PC-3 (cell line): ENCODE data around the gene CCIN. TPM values are rescaled to one million over a fixed set of nuclear protein-coding genes. Genes with fewer than 3 reads are reported as not detected.

ENCODE experiments used
- ATAC-seq: fragments of 200-7000 bp; cut with Tn5 transposase; 2 replicates; pipeline ENCODE4 v1.9.1; 2020; ENCODE audit warnings: mild to moderate bottlenecking, moderate library complexity
- BruUV-seq: library from RNA; stranded (reverse); fragments of 400-500 nt; replicated peaks from 2 replicates; lab custom pipeline; 2021; lab: Mats Ljungman, UMichigan
- CTCF ChIA-PET: fragments of 300-600 bp; sonication (Branson Sonifier 250); formaldehyde crosslinking; loops from one replicate; lab custom pipeline; 2022; ENCODE audit warnings: antibody characterized with exemption; lab: Charles Lee
- POLR2A ChIA-PET: fragments of 300-600 bp; sonication (Branson Sonifier 250); formaldehyde crosslinking; loops from one replicate; lab custom pipeline; 2022; ENCODE audit warnings: antibody characterized with exemption; ENCODE audit not compliant: unreplicated experiment; lab: Charles Lee
- DNase-seq: peaks from one replicate; pipeline ENCODE4 v3.0.0-alpha.2; 2015
- H2AFZ ChIP-seq: fragments of 300-600 bp; sonication (generic); 2 replicates; pipeline ENCODE4 v1.6.0; 2016; ENCODE audit warnings: antibody characterized with exemption, low read length
- H3F3A ChIP-seq: fragments of 300-600 bp; sonication (generic); one replicate; pipeline ENCODE4 v1.6.0; 2017; ENCODE audit warnings: antibody characterized with exemption, low read length, control low read depth, mild to moderate bottlenecking; ENCODE audit not compliant: unreplicated experiment
- H3K27ac ChIP-seq: fragments of 300-600 bp; sonication (generic); 2 replicates; pipeline ENCODE4 v1.5.1; 2016; ENCODE audit warnings: mild to moderate bottlenecking, low read length
- H3K27me3 ChIP-seq: fragments of 300-600 bp; sonication (generic); 2 replicates; pipeline ENCODE4 v1.6.1; 2016; ENCODE audit warnings: low read length, mixed read lengths
- H3K36me3 ChIP-seq: fragments of 300-600 bp; sonication (generic); 2 replicates; pipeline ENCODE4 v1.6.1; 2016; ENCODE audit warnings: low read depth, mixed run types, low read length, mixed read lengths
- H3K4me1 ChIP-seq: fragments of 300-600 bp; sonication (generic); 2 replicates; pipeline ENCODE4 v1.5.1; 2016; ENCODE audit warnings: low read length; ENCODE audit not compliant: insufficient read depth
- H3K4me2 ChIP-seq: fragments of 300-600 bp; sonication (generic); 2 replicates; pipeline ENCODE4 v1.6.0; 2016; ENCODE audit warnings: low read length
- H3K4me3 ChIP-seq: fragments of 300-600 bp; sonication (generic); 2 replicates; pipeline ENCODE4 v1.5.1; 2016; ENCODE audit warnings: mild to moderate bottlenecking, low read length, mixed read lengths
- H3K79me2 ChIP-seq: fragments of 300-600 bp; sonication (generic); 2 replicates; pipeline ENCODE4 v1.6.1; 2017; ENCODE audit warnings: low read length, mixed read lengths
- H3K9ac ChIP-seq: fragments of 300-600 bp; sonication (generic); 2 replicates; pipeline ENCODE4 v1.6.0; 2016; ENCODE audit warnings: mild to moderate bottlenecking, low read length
- H3K9me2 ChIP-seq: fragments of 300-600 bp; sonication (generic); replicated peaks from 2 replicates; pipeline ENCODE4 v1.6.1; 2016; ENCODE audit warnings: mixed run types, low read length, mixed read lengths
- H3K9me3 ChIP-seq: fragments of 300-600 bp; sonication (generic); 2 replicates; pipeline ENCODE4 v1.6.1; 2016; ENCODE audit warnings: low read length, mixed read lengths
- H4K20me1 ChIP-seq: fragments of 300-600 bp; sonication (generic); 2 replicates; pipeline ENCODE4 v1.6.1; 2016; ENCODE audit warnings: low read length, mixed read lengths
- EZH2 ChIP-seq: fragments of 300-600 bp; sonication (generic); IDR thresholded peaks from one replicate; pipeline ENCODE4 v1.6.1; 2017; ENCODE audit warnings: antibody characterized with exemption, mild to moderate bottlenecking, low read length; ENCODE audit not compliant: unreplicated experiment
- EZH2phosphoT487 ChIP-seq: fragments of 300-600 bp; sonication (generic); IDR thresholded peaks from 2 replicates; pipeline ENCODE4 v1.6.1; 2018; ENCODE audit warnings: mild to moderate bottlenecking, antibody characterized with exemption, low read length, borderline replicate concordance
- intact Hi-C: fragments of 100-400 bp; cut with micrococcal nuclease; formaldehyde crosslinking; loops from 2 replicates; pipeline ENCODE4 v1.9.0; 2023
- total RNA-seq: library from RNA; depleted of rRNA; stranded (reverse); fragments of >200 nt; gene quantifications from 2 replicates; pipeline ENCODE4 v1.2.3, GENCODE V29; 2014
- TF ChIP-seq, protein P1 (sequence below): fragments of 300-600 bp; sonication (generic); conservative IDR thresholded peaks from 2 replicates; pipeline ENCODE4 v1.5.1; 2017; ENCODE audit warnings: antibody characterized with exemption, low read depth, mild to moderate bottlenecking, low read length

The CCIN gene
- total RNA-seq, 1 experiment from 2014 or later: 0.22 TPM

- Histone ChIP-seq H4K20me1 (no peaks in the 10 kb centered on the region), H3K9me3 (no peaks in the 10 kb centered on the region), H3K4me3 (peak within 1 kb of the TSS; percentile 76), H3K9me2 (no peaks in the 10 kb centered on the region), H3F3A (no peaks in the 10 kb centered on the region), H3K79me2 (no peaks in the 10 kb centered on the region), H2AFZ (peak within 1 kb of the TSS; percentile 86), H3K4me2 (peak within 1 kb of the TSS; percentile 95), H3K27ac (no peak within 1 kb of the TSS), H3K4me1 (peaks cover 34% of the 10 kb centered on the region), H3K36me3 (no peaks in the 10 kb centered on the region), H3K9ac (peak within 1 kb of the TSS; percentile 41), H3K27me3 (no peaks in the 10 kb centered on the region)
- BruUV-seq: no TSS peak
- intact Hi-C loops: no loop called here
- no peak for TF ChIP-seq EZH2
- TF ChIP-seq, protein P1, sequence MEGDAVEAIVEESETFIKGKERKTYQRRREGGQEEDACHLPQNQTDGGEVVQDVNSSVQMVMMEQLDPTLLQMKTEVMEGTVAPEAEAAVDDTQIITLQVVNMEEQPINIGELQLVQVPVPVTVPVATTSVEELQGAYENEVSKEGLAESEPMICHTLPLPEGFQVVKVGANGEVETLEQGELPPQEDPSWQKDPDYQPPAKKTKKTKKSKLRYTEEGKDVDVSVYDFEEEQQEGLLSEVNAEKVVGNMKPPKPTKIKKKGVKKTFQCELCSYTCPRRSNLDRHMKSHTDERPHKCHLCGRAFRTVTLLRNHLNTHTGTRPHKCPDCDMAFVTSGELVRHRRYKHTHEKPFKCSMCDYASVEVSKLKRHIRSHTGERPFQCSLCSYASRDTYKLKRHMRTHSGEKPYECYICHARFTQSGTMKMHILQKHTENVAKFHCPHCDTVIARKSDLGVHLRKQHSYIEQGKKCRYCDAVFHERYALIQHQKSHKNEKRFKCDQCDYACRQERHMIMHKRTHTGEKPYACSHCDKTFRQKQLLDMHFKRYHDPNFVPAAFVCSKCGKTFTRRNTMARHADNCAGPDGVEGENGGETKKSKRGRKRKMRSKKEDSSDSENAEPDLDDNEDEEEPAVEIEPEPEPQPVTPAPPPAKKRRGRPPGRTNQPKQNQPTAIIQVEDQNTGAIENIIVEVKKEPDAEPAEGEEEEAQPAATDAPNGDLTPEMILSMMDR: no peak
- no peak for TF ChIP-seq EZH2phosphoT487
- ATAC-seq (peak; percentile 87), DNase-seq (peak; percentile 64)
- ChIA-PET CTCF (no interaction called here), POLR2A (interaction anchor here (0.6 kb wide), 1 partner anchor 180 kb away, joined by 3 read pairs; no protein-coding TSS in a partner anchor)
These were observed 32.8 kb upstream of the CCIN start, which contains the start of gene GLIPR2 for GRCh38 chr9:36136272-36136893. GLIPR2 (plus strand) TSS chr9:36136733; CDS start chr9:36136779, 46 bp downstream.

DNA sequence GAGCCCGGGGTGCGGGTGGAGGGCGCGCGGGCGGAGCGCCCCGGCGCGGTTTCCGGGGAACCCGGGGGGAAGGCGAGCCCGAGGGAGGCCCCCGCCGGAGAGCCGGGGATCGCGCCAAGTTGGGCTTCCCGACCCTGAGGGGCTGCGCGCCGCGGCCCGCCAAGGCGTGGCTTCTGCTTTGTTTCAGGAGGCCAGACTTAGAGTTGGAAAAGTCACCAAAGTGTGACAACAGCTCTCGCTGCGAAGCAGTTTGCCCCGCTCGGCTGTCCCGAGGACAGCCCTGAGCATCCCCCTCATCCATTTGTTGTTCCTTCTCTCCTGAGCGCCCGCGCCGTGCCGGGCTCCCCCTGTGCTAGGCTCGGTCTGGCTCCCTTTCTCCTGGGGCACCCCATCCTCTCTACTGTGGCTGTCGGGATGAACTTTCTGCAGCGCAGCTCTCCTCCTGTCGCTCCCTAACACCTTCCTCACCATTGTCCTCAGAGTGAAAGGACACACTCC is 32.2 kb upstream of the CCIN start:
- peak overlapping the region; percentile 95 for H3K4me2 ChIP-seq
- peak overlapping the region; percentile 76 for H3K4me3 ChIP-seq
- peaks cover 31% of the 10 kb centered on the region for H3K4me1 ChIP-seq
- intact Hi-C loops: no loop called here
- ATAC-seq (peak; percentile 10), DNase-seq (no peak)
- H3F3A ChIP-seq: no peaks in the 10 kb centered on the region
- H3K79me2 ChIP-seq: no peaks in the 10 kb centered on the region
- peak overlapping the region; percentile 86 for H2AFZ ChIP-seq
- ChIA-PET POLR2A (interaction anchor here (0.6 kb wide), 1 partner anchor 181 kb away, joined by 3 read pairs; no protein-coding TSS in a partner anchor), CTCF (no interaction called here)
- BruUV-seq: no TSS peak
- H3K9me3 ChIP-seq: no peaks in the 10 kb centered on the region
- H3K9me2 ChIP-seq: no peaks in the 10 kb centered on the region
- H3K27me3 ChIP-seq: no peaks in the 10 kb centered on the region
- no peaks in the 10 kb centered on the region for H3K36me3 ChIP-seq
- peak overlapping the region; percentile 41 for H3K9ac ChIP-seq
- no peak overlapping the region for H3K27ac ChIP-seq
- TF ChIP-seq, protein P1: no peak
- TF ChIP-seq EZH2phosphoT487: no peak
- no peak for TF ChIP-seq EZH2
- H4K20me1 ChIP-seq: no peaks in the 10 kb centered on the region
